GM12878 (cell line): ENCODE results near the gene ECPAS. TPM values are rescaled to one million over a fixed set of nuclear protein-coding genes. Genes with fewer than 3 reads are reported as not detected.

Source experiments
- BMI1 ChIP-seq: fragments of 450-650 bp; IDR thresholded peaks from 2 replicates; pipeline ENCODE4 v1.6.1; 2016; ENCODE audit warnings: mild to moderate bottlenecking, moderate library complexity, borderline replicate concordance
- CUX1 ChIP-seq: IDR thresholded peaks from 2 replicates; pipeline ENCODE4 v1.6.1; 2012; ENCODE audit warnings: improper control_type of control experiment, low read depth, low read length; ENCODE audit not compliant: insufficient replicate concordance
- MEF2B ChIP-seq: fragments of 450-650 bp; IDR thresholded peaks from 2 replicates; pipeline ENCODE4 v1.6.1; 2018; ENCODE audit warnings: mild to moderate bottlenecking, moderate library complexity; ENCODE audit not compliant: partially characterized antibody, poor library complexity, severe bottlenecking
- MTA2 ChIP-seq: fragments of 450-650 bp; IDR thresholded peaks from 2 replicates; pipeline ENCODE4 v1.6.1; 2016; ENCODE audit warnings: low read depth, mild to moderate bottlenecking, moderate library complexity
- NBN ChIP-seq: fragments of 450-650 bp; IDR thresholded peaks from 2 replicates; pipeline ENCODE4 v1.6.1; 2016
- ZNF217 ChIP-seq: fragments of 450-650 bp; IDR thresholded peaks from 2 replicates; pipeline ENCODE4 v1.6.1; 2017; ENCODE audit warnings: antibody characterized with exemption, mild to moderate bottlenecking
- ZNF384 ChIP-seq: IDR thresholded peaks from 2 replicates; pipeline ENCODE4 v1.6.1; 2012; ENCODE audit warnings: low read depth, mild to moderate bottlenecking, low read length, improper control_type of control experiment, borderline replicate concordance
- polyA plus RNA-seq, 11 experiments: library from polyadenylated mRNA; depleted of rRNA in 4 of 11; unstranded in 6 of 11; stranded (reverse) in 5 of 11; fragments of >200 nt; fragmentation: Nextera tagmentation in 4 of 11; fragmentation: Illumina TruSeq in 1 of 11; extraction: Ambion mirVana in 4 of 11; extraction: Trizol in 1 of 11; gene quantifications; 1 replicate in 1 of 11; 2 replicates in 10 of 11; pipeline versions ENCODE4 v1.2.1 to v1.2.3, GENCODE V29; 2011 to 2016; ENCODE audit warnings: inconsistent platforms in 2 of 11, missing spikeins in 2 of 11, low read depth in 1 of 11
- total RNA-seq, 4 experiments: library from RNA; depleted of rRNA in 3 of 4; stranded (reverse); fragments of >200 nt in 3 of 4; fragmentation: Illumina TruSeq in 1 of 4; extraction: Trizol in 1 of 4; gene quantifications; 2 replicates each; pipeline versions ENCODE4 v1.2.1 to v1.2.3, GENCODE V29; 2013 to 2021
- TF ChIP-seq, protein P1 (sequence below): fragments of 450-650 bp; IDR thresholded peaks from 2 replicates; pipeline ENCODE4 v1.6.1; 2017; ENCODE audit warnings: low read depth, mild to moderate bottlenecking, moderate library complexity
- TF ChIP-seq, protein P2 (sequence below): fragments of 450-650 bp; IDR thresholded peaks from 2 replicates; pipeline ENCODE4 v1.6.1; 2017; ENCODE audit warnings: mild to moderate bottlenecking, moderate library complexity

ECPAS gene
- total and polyA plus RNA-seq, 10 of the 15 experiments (the other 5 are each of a cell fraction or from before 2014, with no cell fraction given): 11.2 to 69.8 (median 50.1) TPM

DNA sequence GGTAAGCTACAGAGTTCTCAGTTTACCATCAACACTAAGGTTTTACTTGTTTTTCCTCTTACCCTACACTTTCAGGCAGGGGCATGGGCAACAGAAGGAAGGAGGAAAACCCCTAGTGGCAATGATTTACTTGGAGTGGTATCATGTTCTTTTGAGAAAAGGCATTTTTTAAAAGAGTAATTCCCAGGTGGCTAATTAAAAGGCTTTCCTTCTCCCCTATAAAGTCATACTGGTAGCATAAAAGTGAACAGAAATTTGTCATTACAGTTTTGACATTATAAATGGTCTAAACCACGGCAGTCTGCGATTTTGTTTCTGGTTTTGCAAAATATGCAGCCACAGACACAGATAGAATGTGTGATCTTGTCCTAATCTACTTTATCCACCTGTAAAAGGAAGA lies 123.3 kb downstream of the ECPAS start (continued):
- TF ChIP-seq ZNF384 (no peak), NBN (0 out of 2 replicates have a peak, but pooled peaks have one; percentile 29), ZNF217 (peak; percentile 46; the same call in 1 of the 2 replicates), MTA2 (peak; percentile 99), CUX1 (no peak), MEF2B (peak; percentile 96), BMI1 (peak; percentile 77)
- TF ChIP-seq, protein P1, sequence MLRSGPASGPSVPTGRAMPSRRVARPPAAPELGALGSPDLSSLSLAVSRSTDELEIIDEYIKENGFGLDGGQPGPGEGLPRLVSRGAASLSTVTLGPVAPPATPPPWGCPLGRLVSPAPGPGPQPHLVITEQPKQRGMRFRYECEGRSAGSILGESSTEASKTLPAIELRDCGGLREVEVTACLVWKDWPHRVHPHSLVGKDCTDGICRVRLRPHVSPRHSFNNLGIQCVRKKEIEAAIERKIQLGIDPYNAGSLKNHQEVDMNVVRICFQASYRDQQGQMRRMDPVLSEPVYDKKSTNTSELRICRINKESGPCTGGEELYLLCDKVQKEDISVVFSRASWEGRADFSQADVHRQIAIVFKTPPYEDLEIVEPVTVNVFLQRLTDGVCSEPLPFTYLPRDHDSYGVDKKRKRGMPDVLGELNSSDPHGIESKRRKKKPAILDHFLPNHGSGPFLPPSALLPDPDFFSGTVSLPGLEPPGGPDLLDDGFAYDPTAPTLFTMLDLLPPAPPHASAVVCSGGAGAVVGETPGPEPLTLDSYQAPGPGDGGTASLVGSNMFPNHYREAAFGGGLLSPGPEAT: peak; percentile 75
- TF ChIP-seq, protein P2, sequence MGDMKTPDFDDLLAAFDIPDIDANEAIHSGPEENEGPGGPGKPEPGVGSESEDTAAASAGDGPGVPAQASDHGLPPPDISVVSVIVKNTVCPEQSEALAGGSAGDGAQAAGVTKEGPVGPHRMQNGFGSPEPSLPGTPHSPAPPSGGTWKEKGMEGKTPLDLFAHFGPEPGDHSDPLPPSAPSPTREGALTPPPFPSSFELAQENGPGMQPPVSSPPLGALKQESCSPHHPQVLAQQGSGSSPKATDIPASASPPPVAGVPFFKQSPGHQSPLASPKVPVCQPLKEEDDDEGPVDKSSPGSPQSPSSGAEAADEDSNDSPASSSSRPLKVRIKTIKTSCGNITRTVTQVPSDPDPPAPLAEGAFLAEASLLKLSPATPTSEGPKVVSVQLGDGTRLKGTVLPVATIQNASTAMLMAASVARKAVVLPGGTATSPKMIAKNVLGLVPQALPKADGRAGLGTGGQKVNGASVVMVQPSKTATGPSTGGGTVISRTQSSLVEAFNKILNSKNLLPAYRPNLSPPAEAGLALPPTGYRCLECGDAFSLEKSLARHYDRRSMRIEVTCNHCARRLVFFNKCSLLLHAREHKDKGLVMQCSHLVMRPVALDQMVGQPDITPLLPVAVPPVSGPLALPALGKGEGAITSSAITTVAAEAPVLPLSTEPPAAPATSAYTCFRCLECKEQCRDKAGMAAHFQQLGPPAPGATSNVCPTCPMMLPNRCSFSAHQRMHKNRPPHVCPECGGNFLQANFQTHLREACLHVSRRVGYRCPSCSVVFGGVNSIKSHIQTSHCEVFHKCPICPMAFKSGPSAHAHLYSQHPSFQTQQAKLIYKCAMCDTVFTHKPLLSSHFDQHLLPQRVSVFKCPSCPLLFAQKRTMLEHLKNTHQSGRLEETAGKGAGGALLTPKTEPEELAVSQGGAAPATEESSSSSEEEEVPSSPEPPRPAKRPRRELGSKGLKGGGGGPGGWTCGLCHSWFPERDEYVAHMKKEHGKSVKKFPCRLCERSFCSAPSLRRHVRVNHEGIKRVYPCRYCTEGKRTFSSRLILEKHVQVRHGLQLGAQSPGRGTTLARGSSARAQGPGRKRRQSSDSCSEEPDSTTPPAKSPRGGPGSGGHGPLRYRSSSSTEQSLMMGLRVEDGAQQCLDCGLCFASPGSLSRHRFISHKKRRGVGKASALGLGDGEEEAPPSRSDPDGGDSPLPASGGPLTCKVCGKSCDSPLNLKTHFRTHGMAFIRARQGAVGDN: 0 out of 2 replicates have a peak, but pooled peaks have one; percentile 20
